Measurements from ENCODE around the gene NAA60.

DNA sequence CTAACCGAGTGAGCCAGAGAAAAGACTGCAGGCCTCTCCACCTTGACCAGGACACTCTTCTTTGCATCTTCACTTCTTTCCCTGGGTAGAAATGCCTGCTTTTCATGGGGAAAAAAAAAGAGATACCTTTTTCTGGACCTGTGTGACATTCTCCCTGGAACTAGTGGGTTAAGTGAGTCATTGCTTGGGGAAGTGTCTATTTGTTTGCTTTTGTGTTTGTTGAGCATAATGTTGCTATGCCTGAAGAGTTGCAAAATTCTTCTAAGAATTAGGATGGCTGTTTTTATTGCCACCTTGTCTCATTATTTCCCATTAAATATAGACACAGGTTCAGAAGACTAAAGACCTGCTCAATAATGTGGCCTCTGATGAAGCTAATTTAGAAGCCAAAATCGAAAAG lies 76.1 kb downstream of the NAA60 start:
- TF ChIP-seq, protein P1, sequence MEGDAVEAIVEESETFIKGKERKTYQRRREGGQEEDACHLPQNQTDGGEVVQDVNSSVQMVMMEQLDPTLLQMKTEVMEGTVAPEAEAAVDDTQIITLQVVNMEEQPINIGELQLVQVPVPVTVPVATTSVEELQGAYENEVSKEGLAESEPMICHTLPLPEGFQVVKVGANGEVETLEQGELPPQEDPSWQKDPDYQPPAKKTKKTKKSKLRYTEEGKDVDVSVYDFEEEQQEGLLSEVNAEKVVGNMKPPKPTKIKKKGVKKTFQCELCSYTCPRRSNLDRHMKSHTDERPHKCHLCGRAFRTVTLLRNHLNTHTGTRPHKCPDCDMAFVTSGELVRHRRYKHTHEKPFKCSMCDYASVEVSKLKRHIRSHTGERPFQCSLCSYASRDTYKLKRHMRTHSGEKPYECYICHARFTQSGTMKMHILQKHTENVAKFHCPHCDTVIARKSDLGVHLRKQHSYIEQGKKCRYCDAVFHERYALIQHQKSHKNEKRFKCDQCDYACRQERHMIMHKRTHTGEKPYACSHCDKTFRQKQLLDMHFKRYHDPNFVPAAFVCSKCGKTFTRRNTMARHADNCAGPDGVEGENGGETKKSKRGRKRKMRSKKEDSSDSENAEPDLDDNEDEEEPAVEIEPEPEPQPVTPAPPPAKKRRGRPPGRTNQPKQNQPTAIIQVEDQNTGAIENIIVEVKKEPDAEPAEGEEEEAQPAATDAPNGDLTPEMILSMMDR (tag by site-specific recombination; IDR thresholded peaks at IDR 0.05) = no peak
- TF ChIP-seq ZNF777 (tag by site-specific recombination; IDR thresholded peaks at IDR 0.05; ENCODE audit: borderline replicate concordance) (no peak), HOXC10 (CRISPR knock-in tag; IDR thresholded peaks at IDR 0.05) (no peak), ZNF138 (tag by site-specific recombination; IDR thresholded peaks at IDR 0.05; ENCODE audit: borderline replicate concordance) (no peak), ZNF707 (tag by site-specific recombination; IDR thresholded peaks at IDR 0.05) (no peak), ZBTB21 (tag by site-specific recombination; IDR thresholded peaks at IDR 0.05) (no peak)
- TF ChIP-seq, protein P2, sequence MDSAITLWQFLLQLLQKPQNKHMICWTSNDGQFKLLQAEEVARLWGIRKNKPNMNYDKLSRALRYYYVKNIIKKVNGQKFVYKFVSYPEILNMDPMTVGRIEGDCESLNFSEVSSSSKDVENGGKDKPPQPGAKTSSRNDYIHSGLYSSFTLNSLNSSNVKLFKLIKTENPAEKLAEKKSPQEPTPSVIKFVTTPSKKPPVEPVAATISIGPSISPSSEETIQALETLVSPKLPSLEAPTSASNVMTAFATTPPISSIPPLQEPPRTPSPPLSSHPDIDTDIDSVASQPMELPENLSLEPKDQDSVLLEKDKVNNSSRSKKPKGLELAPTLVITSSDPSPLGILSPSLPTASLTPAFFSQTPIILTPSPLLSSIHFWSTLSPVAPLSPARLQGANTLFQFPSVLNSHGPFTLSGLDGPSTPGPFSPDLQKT (IDR thresholded peaks at IDR 0.05; ENCODE audit: borderline replicate concordance, low read depth, low read length) = no peak
- TF ChIP-seq, protein P3, sequence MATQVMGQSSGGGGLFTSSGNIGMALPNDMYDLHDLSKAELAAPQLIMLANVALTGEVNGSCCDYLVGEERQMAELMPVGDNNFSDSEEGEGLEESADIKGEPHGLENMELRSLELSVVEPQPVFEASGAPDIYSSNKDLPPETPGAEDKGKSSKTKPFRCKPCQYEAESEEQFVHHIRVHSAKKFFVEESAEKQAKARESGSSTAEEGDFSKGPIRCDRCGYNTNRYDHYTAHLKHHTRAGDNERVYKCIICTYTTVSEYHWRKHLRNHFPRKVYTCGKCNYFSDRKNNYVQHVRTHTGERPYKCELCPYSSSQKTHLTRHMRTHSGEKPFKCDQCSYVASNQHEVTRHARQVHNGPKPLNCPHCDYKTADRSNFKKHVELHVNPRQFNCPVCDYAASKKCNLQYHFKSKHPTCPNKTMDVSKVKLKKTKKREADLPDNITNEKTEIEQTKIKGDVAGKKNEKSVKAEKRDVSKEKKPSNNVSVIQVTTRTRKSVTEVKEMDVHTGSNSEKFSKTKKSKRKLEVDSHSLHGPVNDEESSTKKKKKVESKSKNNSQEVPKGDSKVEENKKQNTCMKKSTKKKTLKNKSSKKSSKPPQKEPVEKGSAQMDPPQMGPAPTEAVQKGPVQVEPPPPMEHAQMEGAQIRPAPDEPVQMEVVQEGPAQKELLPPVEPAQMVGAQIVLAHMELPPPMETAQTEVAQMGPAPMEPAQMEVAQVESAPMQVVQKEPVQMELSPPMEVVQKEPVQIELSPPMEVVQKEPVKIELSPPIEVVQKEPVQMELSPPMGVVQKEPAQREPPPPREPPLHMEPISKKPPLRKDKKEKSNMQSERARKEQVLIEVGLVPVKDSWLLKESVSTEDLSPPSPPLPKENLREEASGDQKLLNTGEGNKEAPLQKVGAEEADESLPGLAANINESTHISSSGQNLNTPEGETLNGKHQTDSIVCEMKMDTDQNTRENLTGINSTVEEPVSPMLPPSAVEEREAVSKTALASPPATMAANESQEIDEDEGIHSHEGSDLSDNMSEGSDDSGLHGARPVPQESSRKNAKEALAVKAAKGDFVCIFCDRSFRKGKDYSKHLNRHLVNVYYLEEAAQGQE (tag by site-specific recombination; IDR thresholded peaks at IDR 0.05) = no peak

All from HEK293 (cell line).